ENCODE measurements around the gene DIS3L2. TPM values are rescaled to one million over a fixed set of nuclear protein-coding genes. Genes with fewer than 3 reads are reported as not detected.

DIS3L2 gene
- total RNA-seq, 4 donors from 2014 or later, result 10.3 to 63.9 (median 29.7) TPM

- TF ChIP-seq CTCF (IDR thresholded peaks at IDR 0.05) (no peak), POLR2A (IDR thresholded peaks at IDR 0.05) (no peak)
- intact Hi-C loops (cut with DNase I; ENCODE audit: low total_unique reads), result no loop called here
- Histone ChIP-seq H3K27me3 (no peaks in the 10 kb centered on the region), H3K4me3 (no peak overlapping the region), H3K27ac (no peak overlapping the region), H3K36me3 (no peaks in the 10 kb centered on the region), H3K9me3 (no peaks in the 10 kb centered on the region), H3K4me1 (no peaks in the 10 kb centered on the region)
- no peak for DNase-seq
These were observed 47.6 kb downstream of the DIS3L2 start for GRCh38 chr2:232008907-232009638.

- no peak overlapping the region for H3K4me3 ChIP-seq
- no peak overlapping the region for H3K27ac ChIP-seq
- H3K27me3 ChIP-seq, result no peaks in the 10 kb centered on the region
- H3K9me3 ChIP-seq, result no peaks in the 10 kb centered on the region
- TF ChIP-seq CTCF (IDR thresholded peaks at IDR 0.05), result no peak
- TF ChIP-seq POLR2A (IDR thresholded peaks at IDR 0.05), result no peak
- no peaks in the 10 kb centered on the region for H3K36me3 ChIP-seq
- intact Hi-C loops (cut with DNase I; ENCODE audit: low total_unique reads), result no loop called here
- DNase-seq, result no peak
- H3K4me1 ChIP-seq, result no peaks in the 10 kb centered on the region
These were observed 48.2 kb downstream of the DIS3L2 start for GRCh38 chr2:232009639-232010274.

- Histone ChIP-seq H3K27ac (no peak overlapping the region), H3K9me3 (no peaks in the 10 kb centered on the region), H3K27me3 (no peaks in the 10 kb centered on the region), H3K4me3 (no peak overlapping the region), H3K36me3 (no peaks in the 10 kb centered on the region), H3K4me1 (no peaks in the 10 kb centered on the region)
- intact Hi-C loops (cut with DNase I; ENCODE audit: low total_unique reads), result no loop called here
- TF ChIP-seq CTCF (IDR thresholded peaks at IDR 0.05) (no peak), POLR2A (IDR thresholded peaks at IDR 0.05) (no peak)
- DNase-seq, result no peak
These were observed 52.3 kb downstream of the DIS3L2 start for GRCh38 chr2:232013701-232014353.

- no peaks in the 10 kb centered on the region for H3K36me3 ChIP-seq
- no peak for DNase-seq
- intact Hi-C loops (cut with DNase I; ENCODE audit: low total_unique reads), result no loop called here
- H3K4me3 ChIP-seq, result no peak overlapping the region
- no peak overlapping the region for H3K27ac ChIP-seq
- H3K27me3 ChIP-seq, result no peaks in the 10 kb centered on the region
- TF ChIP-seq CTCF (IDR thresholded peaks at IDR 0.05) (no peak), POLR2A (IDR thresholded peaks at IDR 0.05) (no peak)
- H3K4me1 ChIP-seq, result no peaks in the 10 kb centered on the region
- H3K9me3 ChIP-seq, result no peaks in the 10 kb centered on the region
These were observed 53.2 kb downstream of the DIS3L2 start for GRCh38 chr2:232014681-232015080.

- DNase-seq, result no peak
- H3K36me3 ChIP-seq, result no peaks in the 10 kb centered on the region
- TF ChIP-seq CTCF (IDR thresholded peaks at IDR 0.05) (no peak), POLR2A (IDR thresholded peaks at IDR 0.05) (no peak)
- H3K9me3 ChIP-seq, result no peaks in the 10 kb centered on the region
- H3K27me3 ChIP-seq, result no peaks in the 10 kb centered on the region
- H3K4me3 ChIP-seq, result no peak overlapping the region
- intact Hi-C loops (cut with DNase I; ENCODE audit: low total_unique reads), result no loop called here
- H3K27ac ChIP-seq, result no peak overlapping the region
- H3K4me1 ChIP-seq, result no peaks in the 10 kb centered on the region
These were observed 56.7 kb downstream of the DIS3L2 start for GRCh38 chr2:232018181-232018580.

All from uterus (tissue), 4 donors.